Activated naive CD8-positive, alpha-beta T cell treated with anti-CD3 and anti-CD28 coated beads for 36 hours (primary cell): ENCODE results near the gene NKX2-3. TPM values are rescaled to one million over a fixed set of nuclear protein-coding genes. Genes with fewer than 3 reads are reported as not detected.

Source experiments
- DNase-seq: peaks from one replicate; pipeline ENCODE4 v3.0.0; 2021
- H3K27ac Mint-ChIP-seq: one replicate; pipeline ENCODE4 v1.8.0; 2022; ENCODE audit warnings: mild to moderate bottlenecking, moderate library complexity, mixed read lengths
- H3K27me3 Mint-ChIP-seq: one replicate; pipeline ENCODE4 v1.8.0; 2022; ENCODE audit warnings: mild to moderate bottlenecking, mixed read lengths
- H3K36me3 Mint-ChIP-seq: one replicate; pipeline ENCODE4 v1.8.0; 2021; ENCODE audit warnings: mild to moderate bottlenecking, mixed read lengths
- H3K4me1 Mint-ChIP-seq: one replicate; pipeline ENCODE4 v1.8.0; 2021; ENCODE audit warnings: mixed read lengths
- H3K4me3 Mint-ChIP-seq: one replicate; pipeline ENCODE4 v1.8.0; 2022; ENCODE audit warnings: mild to moderate bottlenecking, moderate library complexity, mixed read lengths
- H3K9me3 Mint-ChIP-seq: one replicate; pipeline ENCODE4 v1.8.0; 2022; ENCODE audit warnings: mixed read lengths
- total RNA-seq, 2 experiments: library from RNA; stranded (reverse); gene quantifications; one replicate each; pipeline ENCODE4 v1.2.3, GENCODE V29; 2021

NKX2-3 gene
- total RNA-seq, 2 experiments from 2014 or later = not detected

DNA sequence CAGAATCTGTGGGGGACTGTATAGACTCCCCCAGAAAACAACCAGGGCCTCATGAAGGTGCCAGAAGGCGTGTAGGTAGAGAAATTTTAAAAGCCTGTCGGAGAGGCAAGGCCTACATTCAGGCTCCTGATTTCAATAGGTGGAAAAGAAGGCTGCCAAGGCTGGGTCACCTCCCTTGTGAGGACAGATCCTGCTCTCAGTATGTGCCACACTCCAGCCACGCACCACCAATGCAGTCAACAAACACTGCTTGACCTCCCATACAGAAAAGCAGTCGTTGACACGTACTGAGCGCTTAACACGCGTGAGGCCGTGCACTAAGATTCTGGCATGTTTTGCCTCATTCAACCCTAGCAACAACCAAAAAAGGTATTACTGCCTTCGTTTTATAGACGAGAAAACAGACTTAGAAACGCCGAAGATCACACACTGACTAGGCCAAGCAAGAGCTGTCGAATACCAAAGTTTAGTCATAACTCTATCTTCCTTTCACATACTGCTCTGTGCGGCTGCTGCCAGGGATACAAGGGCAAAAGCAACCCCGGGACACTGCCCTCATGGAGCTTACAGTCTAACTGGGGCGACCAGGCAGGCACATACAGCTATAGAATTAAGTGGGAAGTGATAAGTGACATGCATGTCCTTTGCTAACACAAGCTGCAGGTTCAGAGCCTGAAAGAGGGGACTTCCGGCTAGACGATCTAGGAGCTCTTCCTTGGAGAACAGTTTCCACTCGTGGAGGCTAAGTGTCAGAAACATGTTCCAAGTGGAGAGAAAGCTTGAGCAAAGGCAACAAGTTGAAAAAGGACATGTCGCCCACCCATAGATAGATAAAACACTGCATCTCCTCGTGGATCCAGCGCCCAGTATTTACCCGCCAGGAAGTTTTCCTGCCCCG is 797 bp upstream of the NKX2-3 start:
- peaks cover 4% of the 10 kb centered on the region for H3K9me3 Mint-ChIP-seq
- H3K27me3 Mint-ChIP-seq = peaks cover 95% of the 10 kb centered on the region
- peaks cover 2% of the 10 kb centered on the region for H3K36me3 Mint-ChIP-seq
- H3K27ac Mint-ChIP-seq = no peak overlapping the region
- DNase-seq = no peak
- H3K4me1 Mint-ChIP-seq = peaks cover 41% of the 10 kb centered on the region
- no peak overlapping the region for H3K4me3 Mint-ChIP-seq

DNA sequence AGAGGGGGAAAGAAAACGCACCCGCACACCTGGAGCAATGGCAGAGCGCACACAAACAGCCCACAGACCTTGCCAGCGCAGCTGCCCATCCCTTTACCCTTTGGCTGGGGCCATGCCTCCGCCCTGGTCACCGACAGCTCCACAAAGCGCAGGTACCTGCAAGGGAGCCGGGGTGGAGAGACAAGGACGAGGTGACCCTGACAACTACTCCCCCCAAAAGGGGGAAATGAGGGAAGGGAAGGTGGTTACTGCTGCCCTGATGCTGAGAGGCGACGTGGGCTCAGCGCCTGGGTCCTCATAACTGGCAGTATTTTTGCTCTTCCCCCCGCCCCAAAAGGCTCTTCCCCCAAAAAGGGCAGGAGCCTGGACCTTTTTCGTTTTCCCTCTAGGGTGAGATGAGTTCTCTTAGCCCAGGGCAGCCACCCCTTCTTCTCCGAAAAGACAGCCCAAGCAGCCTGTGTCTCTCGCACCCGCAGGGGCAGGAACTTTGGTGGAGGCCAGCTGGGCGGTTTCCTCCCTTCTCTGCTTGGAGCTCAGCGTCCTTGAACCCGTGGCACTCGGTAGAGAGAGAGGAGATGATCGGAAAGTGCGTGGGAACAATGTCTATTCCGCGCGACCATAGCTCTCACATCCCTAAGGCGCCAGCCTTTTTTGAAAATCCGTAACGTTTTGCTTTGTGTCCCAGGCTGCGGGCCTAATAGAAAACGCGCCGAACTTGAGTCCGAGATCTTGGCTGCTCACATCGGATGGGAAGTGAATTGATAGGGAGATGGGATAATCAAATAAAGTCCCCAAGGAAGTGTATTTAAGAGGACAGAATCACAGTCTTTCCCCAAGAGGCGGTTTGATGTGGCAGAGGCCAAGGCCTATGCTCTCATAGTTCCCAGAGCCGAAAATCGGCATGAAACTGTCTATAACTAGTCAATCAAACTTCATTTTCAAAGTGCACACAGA is 1.0 kb downstream of the NKX2-3 start:
- Mint-ChIP-seq H3K36me3 (peaks cover 2% of the 10 kb centered on the region), H3K4me3 (no peak overlapping the region), H3K4me1 (peaks cover 39% of the 10 kb centered on the region), H3K27me3 (peaks cover 96% of the 10 kb centered on the region), H3K27ac (no peak overlapping the region), H3K9me3 (peaks cover 3% of the 10 kb centered on the region)
- DNase-seq = no peak

GRCh38 chr10:99534450-99534938 is 1.8 kb downstream of the NKX2-3 start:
- peaks cover 2% of the 10 kb centered on the region for H3K36me3 Mint-ChIP-seq
- no peak for DNase-seq
- no peak overlapping the region for H3K27ac Mint-ChIP-seq
- H3K4me1 Mint-ChIP-seq = peaks cover 39% of the 10 kb centered on the region
- H3K4me3 Mint-ChIP-seq = peak overlapping the region; percentile 45
- H3K27me3 Mint-ChIP-seq = peaks cover 96% of the 10 kb centered on the region
- H3K9me3 Mint-ChIP-seq = peaks cover 3% of the 10 kb centered on the region

- peak overlapping the region; percentile 45 for H3K4me3 Mint-ChIP-seq
- DNase-seq = no peak
- H3K27me3 Mint-ChIP-seq = peaks cover 96% of the 10 kb centered on the region
- H3K4me1 Mint-ChIP-seq = peaks cover 37% of the 10 kb centered on the region
- H3K36me3 Mint-ChIP-seq = peaks cover 2% of the 10 kb centered on the region
- H3K9me3 Mint-ChIP-seq = peaks cover 3% of the 10 kb centered on the region
- no peak overlapping the region for H3K27ac Mint-ChIP-seq
These were observed 2.4 kb downstream of the NKX2-3 start for GRCh38 chr10:99534939-99535763.

DNA sequence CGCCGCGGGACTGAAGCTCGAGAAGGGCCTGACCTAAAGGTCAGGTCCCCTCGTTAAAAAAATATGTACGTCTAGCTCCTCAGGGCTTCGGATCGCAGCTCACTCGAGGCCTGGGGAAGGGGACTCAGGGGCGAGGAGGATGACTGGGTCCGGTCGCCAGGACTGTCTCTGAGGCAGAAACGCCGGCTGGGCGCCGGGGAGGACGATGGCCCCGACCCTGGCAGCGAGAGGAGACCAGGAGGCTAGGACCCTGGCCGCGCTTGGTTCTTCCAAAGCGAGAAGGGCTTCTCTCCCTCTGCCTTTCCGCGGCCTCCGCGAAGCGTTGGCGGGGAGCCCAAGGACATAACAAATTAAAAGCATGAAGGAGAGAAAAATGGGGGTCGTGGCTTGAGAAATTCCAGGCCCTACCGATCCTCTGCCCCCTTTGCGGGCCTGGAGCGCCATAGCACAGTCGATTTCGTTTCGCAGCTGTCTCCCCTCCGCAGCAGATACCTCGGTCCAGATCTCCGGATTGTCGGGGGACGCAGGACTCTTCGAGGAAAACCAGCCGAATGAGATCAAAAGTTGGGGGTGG is 3.1 kb downstream of the NKX2-3 start:
- H3K9me3 Mint-ChIP-seq = peaks cover 3% of the 10 kb centered on the region
- H3K27me3 Mint-ChIP-seq = peaks cover 93% of the 10 kb centered on the region
- H3K4me3 Mint-ChIP-seq = peak overlapping the region; percentile 10
- H3K27ac Mint-ChIP-seq = no peak overlapping the region
- peaks cover 2% of the 10 kb centered on the region for H3K36me3 Mint-ChIP-seq
- no peak for DNase-seq
- H3K4me1 Mint-ChIP-seq = peaks cover 35% of the 10 kb centered on the region

DNA sequence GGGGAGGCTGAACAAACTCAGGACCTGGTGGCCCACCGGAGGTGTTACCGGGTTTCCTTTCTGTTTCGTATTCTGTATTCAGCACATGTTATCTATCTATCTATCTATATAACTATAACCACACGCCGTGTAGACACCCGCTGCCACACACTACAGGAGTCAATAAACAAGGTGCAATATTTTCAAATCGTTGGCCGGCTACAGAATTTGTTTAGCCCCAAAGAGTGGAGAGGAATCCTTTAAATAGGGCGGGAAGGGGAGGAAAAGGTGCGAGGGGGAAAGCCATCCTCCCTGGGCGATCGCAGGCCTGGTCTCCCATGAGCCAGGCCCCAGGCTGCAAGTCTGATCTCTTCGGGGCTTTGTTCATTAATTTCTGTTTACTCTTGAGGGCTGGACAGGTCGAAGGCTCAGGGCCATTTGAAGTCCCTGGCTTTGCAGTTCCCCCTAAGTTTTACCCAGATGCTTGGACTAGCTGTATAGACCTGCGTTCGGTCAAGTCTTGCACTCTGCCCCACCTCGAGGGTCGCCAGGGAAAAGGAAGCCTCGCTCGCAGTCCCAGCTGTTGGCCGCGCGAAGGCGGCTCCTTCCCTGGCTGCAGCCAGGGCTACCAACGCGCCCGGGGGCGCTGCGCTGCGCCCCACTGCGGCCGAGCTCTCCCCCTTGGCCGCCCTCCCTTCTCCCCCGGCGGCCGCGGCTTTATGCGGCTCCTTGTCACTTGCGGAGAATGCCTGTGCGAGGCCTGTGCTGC is 3.8 kb downstream of the NKX2-3 start:
- Mint-ChIP-seq H3K9me3 (peaks cover 3% of the 10 kb centered on the region), H3K27ac (no peak overlapping the region), H3K27me3 (peaks cover 93% of the 10 kb centered on the region), H3K36me3 (peaks cover 2% of the 10 kb centered on the region), H3K4me3 (peak overlapping the region; percentile 7), H3K4me1 (peaks cover 35% of the 10 kb centered on the region)
- DNase-seq = peak; percentile 34

DNA sequence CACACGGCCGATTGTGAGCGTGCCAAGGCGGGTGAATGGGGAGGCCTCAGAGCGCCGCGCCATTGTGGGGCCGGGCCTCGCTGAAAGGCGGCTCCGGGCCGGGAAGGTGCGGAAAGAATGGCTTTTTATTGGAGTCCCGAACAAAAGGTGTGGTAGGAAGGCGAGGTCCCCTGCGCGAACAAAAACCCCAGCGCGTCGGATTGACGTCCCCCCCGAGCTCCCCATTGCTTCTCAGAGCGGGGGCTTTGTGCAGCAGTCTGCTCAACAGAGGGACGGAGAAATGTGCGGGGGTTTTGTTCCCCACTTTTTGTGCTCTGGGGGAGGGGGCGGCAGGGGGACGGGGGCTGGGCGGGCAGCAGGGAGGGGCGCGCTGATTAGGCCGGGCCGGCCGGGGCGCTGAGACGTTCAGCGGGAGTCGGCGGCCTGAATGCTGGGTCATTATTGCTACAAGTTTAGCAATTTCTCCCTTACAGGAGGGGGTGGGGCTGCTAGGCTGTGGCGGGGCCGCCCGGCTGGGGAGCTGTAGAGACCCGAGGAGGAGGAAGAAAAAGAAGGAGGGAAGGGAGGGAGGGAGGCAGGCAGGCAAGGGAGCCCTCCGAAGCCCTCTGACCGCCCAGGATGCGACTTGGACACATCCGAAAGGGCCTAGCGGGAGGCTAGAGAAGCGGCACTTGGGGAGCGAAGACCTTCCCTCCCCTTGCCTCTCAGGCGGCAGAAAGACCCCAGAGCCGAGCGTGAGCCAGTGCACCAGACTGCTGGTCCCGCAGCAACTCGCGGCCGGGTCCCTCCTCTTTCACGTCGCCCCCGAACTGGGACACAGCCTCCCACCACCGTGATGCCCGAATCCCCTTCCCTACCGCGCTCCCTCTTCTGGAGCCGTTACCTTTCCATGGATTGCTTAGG is 4.6 kb downstream of the NKX2-3 start:
- peaks cover 28% of the 10 kb centered on the region for H3K4me1 Mint-ChIP-seq
- DNase-seq = no peak
- H3K9me3 Mint-ChIP-seq = no peaks in the 10 kb centered on the region
- no peak overlapping the region for H3K4me3 Mint-ChIP-seq
- no peak overlapping the region for H3K27ac Mint-ChIP-seq
- H3K36me3 Mint-ChIP-seq = no peaks in the 10 kb centered on the region
- H3K27me3 Mint-ChIP-seq = peaks cover 90% of the 10 kb centered on the region

- peaks cover 22% of the 10 kb centered on the region for H3K4me1 Mint-ChIP-seq
- no peak overlapping the region for H3K4me3 Mint-ChIP-seq
- DNase-seq = no peak
- peaks cover 90% of the 10 kb centered on the region for H3K27me3 Mint-ChIP-seq
- H3K36me3 Mint-ChIP-seq = no peaks in the 10 kb centered on the region
- no peaks in the 10 kb centered on the region for H3K9me3 Mint-ChIP-seq
- H3K27ac Mint-ChIP-seq = no peak overlapping the region
These were observed 5.5 kb downstream of the NKX2-3 start for GRCh38 chr10:99537989-99538917.

GRCh38 chr10:99539120-99539519 is 6.4 kb downstream of the NKX2-3 start:
- Mint-ChIP-seq H3K4me3 (no peak overlapping the region), H3K4me1 (peaks cover 19% of the 10 kb centered on the region), H3K36me3 (no peaks in the 10 kb centered on the region), H3K27me3 (peaks cover 90% of the 10 kb centered on the region), H3K9me3 (no peaks in the 10 kb centered on the region), H3K27ac (no peak overlapping the region)
- DNase-seq = no peak

- Mint-ChIP-seq H3K27ac (no peak overlapping the region), H3K36me3 (no peaks in the 10 kb centered on the region), H3K4me1 (peaks cover 12% of the 10 kb centered on the region), H3K9me3 (no peaks in the 10 kb centered on the region), H3K27me3 (peaks cover 90% of the 10 kb centered on the region), H3K4me3 (no peak overlapping the region)
- DNase-seq = no peak
These were observed 7.1 kb downstream of the NKX2-3 start for GRCh38 chr10:99539820-99540219.

- DNase-seq = no peak
- Mint-ChIP-seq H3K9me3 (no peaks in the 10 kb centered on the region), H3K27me3 (peaks cover 92% of the 10 kb centered on the region), H3K36me3 (no peaks in the 10 kb centered on the region), H3K4me1 (peaks cover 9% of the 10 kb centered on the region), H3K4me3 (no peak overlapping the region), H3K27ac (no peak overlapping the region)
These were observed 7.5 kb downstream of the NKX2-3 start for GRCh38 chr10:99540306-99540656.
